Right lobe of liver (tissue), 4 donors: ENCODE measurements around the gene RPRD1B.
A peak's percentile ranks its signal among the peaks of the same experiment; 100 is the strongest.

Experiments used
- CTCF ChIP-seq, 4 donors: fragments of 200-600 bp in 3 of 4; fragments of 450-650 bp in 1 of 4; IDR thresholded peaks; one replicate each; pipeline versions ENCODE4 v1.5.1 to v1.8.0; 2016 to 2022; ENCODE audit warnings: antibody characterized with exemption in 4 of 4, mild to moderate bottlenecking in 2 of 4
- POLR2A ChIP-seq: fragments of 450-650 bp; IDR thresholded peaks from one replicate; pipeline ENCODE4 v1.6.1; 2017; ENCODE audit warnings: antibody characterized with exemption, mild to moderate bottlenecking
- donor health status: DM: no; HTN: no; CAD: no.
- donor health status: DM: no; HTN: no; CAD: no.
- donor health status: DM: no; HTN: yes; CAD: no.

- TF ChIP-seq CTCF (IDR thresholded peaks at IDR 0.05) (no peak), POLR2A (peak; percentile 83)
Observed at GRCh38 chr20:38066969-38067716, 33.6 kb downstream of the RPRD1B start.
